Nephron (organoid): ENCODE results near the gene GINS3.

Source experiments
- H3K27ac Mint-ChIP-seq, 3 experiments: 2 replicates each; pipeline ENCODE4 v1.8.0; 2020; ENCODE audit warnings: mixed read lengths in 3 of 3, mild to moderate bottlenecking in 2 of 3, moderate library complexity in 1 of 3
- H3K27me3 Mint-ChIP-seq: 2 replicates; pipeline ENCODE4 v1.8.0; 2021; ENCODE audit warnings: low read depth, mild to moderate bottlenecking, moderate library complexity, mixed read lengths
- H3K36me3 Mint-ChIP-seq: 2 replicates; pipeline ENCODE4 v1.8.0; 2020; ENCODE audit warnings: low read depth, mixed read lengths
- H3K4me1 Mint-ChIP-seq: 2 replicates; pipeline ENCODE4 v1.8.0; 2020; ENCODE audit warnings: mixed read lengths
- H3K4me3 Mint-ChIP-seq, 3 experiments: 2 replicates each; pipeline ENCODE4 v1.8.0; 2020; ENCODE audit warnings: mild to moderate bottlenecking in 3 of 3, mixed read lengths in 3 of 3, moderate library complexity in 2 of 3
- H3K9me3 Mint-ChIP-seq: 2 replicates; pipeline ENCODE4 v1.8.0; 2020; ENCODE audit warnings: mixed read lengths
- CTCF ChIP-seq, 3 experiments: fragments of 200-600 bp; sonication (generic); IDR thresholded peaks; one replicate each; pipeline ENCODE4 v1.5.0; 2021; ENCODE audit warnings: antibody characterized with exemption in 3 of 3; ENCODE audit not compliant: unreplicated experiment in 3 of 3

GINS3 gene

DNA sequence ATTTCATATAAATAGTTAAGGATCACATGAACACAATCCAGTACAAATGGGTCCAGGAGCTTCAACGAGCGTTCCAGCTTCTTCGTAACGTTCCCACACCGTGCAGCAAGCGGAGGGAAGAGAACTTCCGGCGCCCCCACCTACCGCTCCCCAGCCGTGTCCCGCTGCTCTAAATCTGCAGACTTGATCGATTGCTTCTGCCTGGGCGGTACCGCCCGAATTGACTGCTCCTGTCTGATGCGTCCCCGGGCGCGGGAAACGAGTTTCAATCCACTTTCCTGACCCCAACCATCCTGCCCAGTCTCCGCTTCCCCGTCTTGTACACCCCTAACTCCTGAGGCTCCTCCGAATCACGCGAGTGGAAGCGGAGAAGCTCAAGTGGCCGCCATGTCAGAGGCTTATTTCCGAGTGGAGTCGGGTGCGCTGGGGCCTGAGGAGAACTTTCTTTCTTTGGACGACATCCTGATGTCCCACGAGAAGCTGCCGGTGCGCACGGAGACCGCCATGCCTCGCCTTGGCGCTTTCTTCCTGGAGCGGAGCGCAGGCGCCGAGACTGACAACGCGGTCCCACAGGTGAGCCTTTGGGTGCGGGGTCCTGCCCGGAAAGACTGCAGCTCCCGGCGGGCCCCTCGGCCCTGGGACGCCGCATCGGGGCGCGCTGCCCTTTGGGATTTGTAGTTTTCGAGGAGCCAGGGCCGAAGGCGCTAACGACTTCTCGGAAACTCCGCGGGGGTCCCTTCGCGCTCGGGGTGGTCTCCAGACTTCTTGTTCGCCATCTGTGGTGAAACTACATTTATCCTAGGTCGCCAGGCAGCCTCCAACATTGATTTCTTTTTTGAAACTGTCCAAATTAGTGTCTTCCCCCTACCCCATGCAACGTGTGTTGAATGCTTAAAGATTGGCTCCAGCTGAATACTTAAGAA, at the start of gene GINS3:
TSS of gene GINS3 (plus strand) at position 257 of the 923 bp plus-strand sequence. CDS start at position 388, 131 bp downstream.
- H3K36me3 Mint-ChIP-seq: peaks cover 15% of the 10 kb centered on the region
- H3K4me1 Mint-ChIP-seq: no peaks in the 10 kb centered on the region
- no peak for TF ChIP-seq CTCF (IDR thresholded peaks at IDR 0.05; ENCODE audit: unreplicated experiment in 3 of 3)
- peaks cover 21% of the 10 kb centered on the region for H3K27me3 Mint-ChIP-seq
- H3K9me3 Mint-ChIP-seq: peaks cover 5% of the 10 kb centered on the region
- peak within 1 kb of the TSS; percentile 73 to 93 (median 87) for H3K27ac Mint-ChIP-seq
- peak within 1 kb of the TSS; percentile 95 to 99 (median 97) for H3K4me3 Mint-ChIP-seq

DNA sequence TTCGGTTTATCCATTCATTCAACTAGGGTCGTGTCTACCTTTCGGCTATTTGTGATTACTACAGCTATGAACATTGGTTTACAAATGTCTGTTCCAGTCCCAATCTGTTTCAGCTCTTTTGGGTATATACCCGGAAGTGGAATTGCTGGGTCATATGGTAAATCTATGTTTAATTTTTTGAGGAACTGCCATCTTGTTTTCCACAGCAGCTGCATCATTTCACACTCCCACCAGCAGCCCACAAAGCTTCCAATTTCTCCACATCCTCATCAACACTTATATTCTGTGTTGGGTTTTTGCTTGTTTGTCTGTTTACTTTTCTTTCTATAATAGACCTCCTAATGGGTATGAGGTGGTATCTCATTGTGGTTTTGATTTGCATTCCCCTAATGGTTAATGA, 48.7 kb upstream of the GINS3 start:
- Mint-ChIP-seq H3K27ac (no peak overlapping the region), H3K4me3 (no peak overlapping the region), H3K4me1 (peaks cover 34% of the 10 kb centered on the region), H3K9me3 (no peaks in the 10 kb centered on the region), H3K36me3 (no peaks in the 10 kb centered on the region), H3K27me3 (peaks cover 8% of the 10 kb centered on the region)
- TF ChIP-seq CTCF (IDR thresholded peaks at IDR 0.05; ENCODE audit: unreplicated experiment in 3 of 3): no peak

GRCh38 chr16:58345574-58346354, 46.5 kb upstream of the GINS3 start:
- H3K36me3 Mint-ChIP-seq: no peaks in the 10 kb centered on the region
- peaks cover 3% of the 10 kb centered on the region for H3K9me3 Mint-ChIP-seq
- peaks cover 23% of the 10 kb centered on the region for H3K4me1 Mint-ChIP-seq
- H3K4me3 Mint-ChIP-seq: no peak overlapping the region
- peak overlapping the region in 1 of 3 experiments; percentile 7 for H3K27ac Mint-ChIP-seq
- peak in 2 of 3 experiments; percentile 21 to 42 for TF ChIP-seq CTCF (IDR thresholded peaks at IDR 0.05; ENCODE audit: unreplicated experiment in 3 of 3)
- peaks cover 10% of the 10 kb centered on the region for H3K27me3 Mint-ChIP-seq

- Mint-ChIP-seq H3K4me3 (peak overlapping the region in 1 of 3 experiments; percentile 1), H3K4me1 (peaks cover 23% of the 10 kb centered on the region), H3K27ac (peak overlapping the region; percentile 27 to 76 (median 30)), H3K27me3 (peaks cover 10% of the 10 kb centered on the region), H3K9me3 (peaks cover 5% of the 10 kb centered on the region), H3K36me3 (no peaks in the 10 kb centered on the region)
- no peak for TF ChIP-seq CTCF (IDR thresholded peaks at IDR 0.05; ENCODE audit: unreplicated experiment in 3 of 3)
Observed at GRCh38 chr16:58346831-58347371, 45.4 kb upstream of the GINS3 start.

DNA sequence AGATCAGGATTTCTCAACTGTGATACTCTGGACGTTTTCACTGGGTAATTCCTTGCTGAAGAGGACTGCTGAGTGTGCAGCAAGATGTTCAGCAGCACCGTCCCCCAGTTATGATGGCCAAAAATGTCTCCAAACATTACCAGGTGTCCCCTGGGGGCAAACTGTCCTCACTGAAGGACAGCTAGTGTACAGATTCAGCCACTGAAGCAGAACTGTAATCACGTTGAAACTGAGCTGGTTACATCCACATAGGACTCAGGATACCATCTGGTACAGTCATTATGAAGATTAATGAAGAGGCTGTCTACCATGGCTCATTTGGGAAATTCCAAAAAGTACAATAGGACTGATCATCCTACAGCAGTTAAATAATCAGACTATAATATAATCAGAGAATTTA, 43.3 kb upstream of the GINS3 start:
- H3K27me3 Mint-ChIP-seq: peaks cover 14% of the 10 kb centered on the region
- no peaks in the 10 kb centered on the region for H3K36me3 Mint-ChIP-seq
- no peak overlapping the region for H3K4me3 Mint-ChIP-seq
- H3K27ac Mint-ChIP-seq: no peak overlapping the region
- H3K4me1 Mint-ChIP-seq: peaks cover 23% of the 10 kb centered on the region
- TF ChIP-seq CTCF (IDR thresholded peaks at IDR 0.05; ENCODE audit: unreplicated experiment in 3 of 3): no peak
- H3K9me3 Mint-ChIP-seq: peaks cover 13% of the 10 kb centered on the region
